HUES6 (cell line): Measurements from ENCODE around the gene CDH22.

Source experiments
- H3K27ac ChIP-seq: 2 replicates; pipeline ENCODE4 v1.7.0; 2013; ENCODE audit warnings: low read depth, mild to moderate bottlenecking, low read length, inconsistent platforms
- H3K27me3 ChIP-seq: 2 replicates; pipeline ENCODE4 v1.6.1; 2013; ENCODE audit warnings: low read length; ENCODE audit not compliant: control insufficient read depth, insufficient read depth
- H3K36me3 ChIP-seq: 2 replicates; pipeline ENCODE4 v1.6.1; 2013; ENCODE audit warnings: low read length; ENCODE audit not compliant: control insufficient read depth, insufficient read depth
- H3K4me1 ChIP-seq: 2 replicates; pipeline ENCODE4 v1.6.1; 2013; ENCODE audit warnings: low read length; ENCODE audit not compliant: control insufficient read depth, insufficient read depth
- H3K4me3 ChIP-seq: 2 replicates; pipeline ENCODE4 v1.5.1; 2013; ENCODE audit warnings: low read depth, low read length
- H3K9ac ChIP-seq: one replicate; pipeline ENCODE4 v1.6.1; 2013; ENCODE audit warnings: mild to moderate bottlenecking, low read length
- H3K9me3 ChIP-seq: 2 replicates; pipeline ENCODE4 v1.6.1; 2013; ENCODE audit warnings: low read depth, low read length; ENCODE audit not compliant: control insufficient read depth, insufficient read depth

Gene CDH22

GRCh38 chr20:46151936-46152335, 156.4 kb downstream of the CDH22 start:
- H3K4me3 ChIP-seq, result no peak overlapping the region
- no peaks in the 10 kb centered on the region for H3K4me1 ChIP-seq
- no peaks in the 10 kb centered on the region for H3K36me3 ChIP-seq
- no peak overlapping the region for H3K27ac ChIP-seq
- H3K27me3 ChIP-seq, result peaks cover 4% of the 10 kb centered on the region; the same call in 1 of the 2 replicates
- H3K9me3 ChIP-seq, result no peaks in the 10 kb centered on the region
- no peak overlapping the region for H3K9ac ChIP-seq

DNA sequence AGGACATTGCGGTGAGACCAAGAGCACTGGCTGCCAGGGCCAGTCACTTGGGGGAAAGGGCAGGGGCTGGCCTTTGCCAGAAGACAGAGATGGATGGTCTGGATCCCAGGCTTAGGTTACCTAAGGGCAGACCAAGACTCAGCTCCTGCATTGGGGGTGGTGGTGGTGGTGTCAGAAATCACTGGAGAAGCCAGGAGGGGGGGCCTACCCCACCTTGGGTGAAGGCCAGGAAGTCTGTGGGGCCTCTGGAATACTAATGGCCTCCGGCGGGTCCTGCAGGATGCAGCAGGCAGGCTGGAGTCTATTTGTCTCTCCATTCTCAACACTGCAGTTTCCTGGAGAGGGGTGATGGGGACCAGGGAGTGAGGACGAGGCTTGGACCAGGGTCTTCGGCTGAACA, 157.4 kb downstream of the CDH22 start:
- Histone ChIP-seq H3K4me1 (no peaks in the 10 kb centered on the region), H3K9me3 (no peaks in the 10 kb centered on the region), H3K27me3 (peaks cover 4% of the 10 kb centered on the region; the same call in 1 of the 2 replicates), H3K27ac (no peak overlapping the region), H3K36me3 (no peaks in the 10 kb centered on the region), H3K4me3 (no peak overlapping the region), H3K9ac (no peak overlapping the region)

DNA sequence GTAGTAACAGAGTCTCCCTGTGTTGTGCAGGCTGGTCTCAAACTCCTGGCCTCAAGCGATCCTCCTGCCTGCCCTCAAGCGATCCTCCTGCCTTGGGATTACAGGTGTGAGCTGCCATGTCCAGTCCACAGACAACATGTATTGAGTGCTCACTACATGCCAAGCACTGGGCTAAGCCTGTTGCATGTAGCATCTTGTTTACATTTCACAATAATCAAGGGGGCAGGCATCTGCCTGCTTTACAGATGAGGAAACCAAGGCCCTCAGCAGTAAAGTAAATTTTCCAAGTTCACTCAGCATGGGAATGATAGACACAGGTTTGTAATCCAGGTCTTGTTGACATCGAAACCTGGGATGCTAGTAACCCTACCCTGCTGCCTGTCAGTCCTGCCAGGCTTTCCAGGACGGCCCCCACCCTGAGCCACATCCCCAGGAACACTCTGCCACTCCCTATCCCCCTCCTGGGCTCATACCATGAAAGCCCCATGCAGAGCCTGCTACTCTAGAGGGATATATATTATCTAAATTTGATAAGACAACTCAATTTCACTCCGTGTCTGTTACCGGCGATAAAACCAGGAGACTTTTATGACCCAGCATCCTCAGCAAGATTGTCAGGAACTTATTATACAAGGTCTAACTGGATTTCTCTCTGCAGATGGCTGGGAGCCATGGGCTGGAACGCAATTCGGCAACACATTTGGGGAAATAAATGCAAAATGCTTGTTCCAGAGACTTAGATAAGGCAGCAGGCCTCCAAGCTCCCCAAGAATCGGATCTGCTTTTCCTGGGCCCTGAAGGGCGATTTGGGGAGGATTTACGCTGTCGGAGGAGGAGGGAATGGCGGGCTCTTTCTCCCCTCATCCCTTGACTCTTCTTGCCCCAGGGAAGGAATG, 159.7 kb downstream of the CDH22 start:
- Histone ChIP-seq H3K9me3 (no peaks in the 10 kb centered on the region), H3K27me3 (no peaks in the 10 kb centered on the region), H3K9ac (no peak overlapping the region), H3K4me1 (no peaks in the 10 kb centered on the region), H3K4me3 (no peak overlapping the region), H3K27ac (no peak overlapping the region), H3K36me3 (no peaks in the 10 kb centered on the region)

DNA sequence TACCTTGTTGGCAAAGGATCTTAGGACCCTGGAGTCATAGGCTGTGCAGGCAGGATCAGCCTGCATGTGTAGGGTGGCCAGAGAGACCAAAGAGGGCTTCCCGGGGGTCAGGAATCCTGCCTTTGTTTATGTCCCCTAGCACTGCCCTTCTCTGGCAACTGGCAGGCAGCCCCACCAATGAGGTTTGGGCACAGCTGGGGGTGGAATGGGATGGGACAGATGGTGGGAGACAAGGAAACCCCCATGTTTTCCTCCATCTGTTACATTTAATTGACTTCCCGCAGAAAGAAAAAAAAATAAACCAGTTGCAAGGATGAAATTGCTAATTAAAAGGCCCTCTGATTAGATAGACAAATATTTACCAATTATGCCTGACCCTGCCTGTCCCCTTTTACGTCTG, 162.6 kb downstream of the CDH22 start:
- no peak overlapping the region for H3K9ac ChIP-seq
- H3K27me3 ChIP-seq, result peaks cover 16% of the 10 kb centered on the region; the same call in 1 of the 2 replicates
- no peaks in the 10 kb centered on the region for H3K36me3 ChIP-seq
- no peaks in the 10 kb centered on the region for H3K4me1 ChIP-seq
- H3K27ac ChIP-seq, result no peak overlapping the region
- no peak overlapping the region for H3K4me3 ChIP-seq
- no peaks in the 10 kb centered on the region for H3K9me3 ChIP-seq

- H3K9me3 ChIP-seq, result no peaks in the 10 kb centered on the region
- peaks cover 16% of the 10 kb centered on the region; the same call in 1 of the 2 replicates for H3K27me3 ChIP-seq
- no peak overlapping the region for H3K4me3 ChIP-seq
- H3K4me1 ChIP-seq, result peaks cover 7% of the 10 kb centered on the region; the same call in 1 of the 2 replicates
- H3K36me3 ChIP-seq, result no peaks in the 10 kb centered on the region
- H3K27ac ChIP-seq, result no peak overlapping the region
- H3K9ac ChIP-seq, result no peak overlapping the region
These were observed 163.8 kb downstream of the CDH22 start for GRCh38 chr20:46144432-46145025.

GRCh38 chr20:46142124-46142523, 166.2 kb downstream of the CDH22 start:
- Histone ChIP-seq H3K27ac (no peak overlapping the region), H3K9ac (no peak overlapping the region), H3K4me1 (peaks cover 8% of the 10 kb centered on the region), H3K9me3 (no peaks in the 10 kb centered on the region), H3K27me3 (peaks cover 21% of the 10 kb centered on the region; the same call in 1 of the 2 replicates), H3K4me3 (no peak overlapping the region), H3K36me3 (no peaks in the 10 kb centered on the region)

DNA sequence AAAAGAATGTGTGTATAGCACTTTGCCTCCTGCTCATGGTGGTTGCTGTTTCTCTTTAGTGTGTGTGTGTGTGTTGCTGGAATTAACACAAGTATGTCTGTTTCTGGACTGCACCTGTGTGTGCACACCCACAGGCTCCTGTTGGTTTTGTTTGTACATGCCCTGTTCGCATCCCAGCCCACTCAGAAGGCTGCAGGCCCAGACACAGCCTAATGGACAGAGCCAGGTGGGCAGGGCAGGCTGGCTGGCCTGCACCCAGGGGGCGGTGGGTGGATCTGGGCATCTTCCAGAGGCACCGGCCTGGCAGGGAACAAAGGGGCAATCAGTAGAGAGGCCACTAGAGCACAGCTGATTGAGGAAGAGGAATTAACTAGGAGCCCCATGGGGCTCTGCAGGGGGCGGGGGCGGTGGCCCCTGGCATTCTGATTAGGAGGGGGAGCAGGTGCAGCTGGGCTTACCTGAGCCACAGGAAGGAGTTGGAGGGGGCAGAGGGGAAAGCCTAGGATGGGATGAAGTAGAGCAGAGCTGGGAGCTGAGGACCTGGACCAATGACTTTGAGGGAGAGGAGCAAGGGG, 168.3 kb downstream of the CDH22 start:
- no peaks in the 10 kb centered on the region for H3K36me3 ChIP-seq
- H3K9ac ChIP-seq, result no peak overlapping the region
- H3K4me3 ChIP-seq, result no peak overlapping the region
- H3K27ac ChIP-seq, result no peak overlapping the region
- no peaks in the 10 kb centered on the region for H3K9me3 ChIP-seq
- peaks cover 17% of the 10 kb centered on the region for H3K4me1 ChIP-seq
- peaks cover 21% of the 10 kb centered on the region; the same call in 1 of the 2 replicates for H3K27me3 ChIP-seq

- Histone ChIP-seq H3K4me1 (peaks cover 17% of the 10 kb centered on the region), H3K4me3 (no peak overlapping the region), H3K9ac (no peak overlapping the region), H3K9me3 (no peaks in the 10 kb centered on the region), H3K27ac (no peak overlapping the region), H3K36me3 (no peaks in the 10 kb centered on the region), H3K27me3 (peaks cover 21% of the 10 kb centered on the region; the same call in 1 of the 2 replicates)
These were observed 168.9 kb downstream of the CDH22 start for GRCh38 chr20:46139266-46139889.

DNA sequence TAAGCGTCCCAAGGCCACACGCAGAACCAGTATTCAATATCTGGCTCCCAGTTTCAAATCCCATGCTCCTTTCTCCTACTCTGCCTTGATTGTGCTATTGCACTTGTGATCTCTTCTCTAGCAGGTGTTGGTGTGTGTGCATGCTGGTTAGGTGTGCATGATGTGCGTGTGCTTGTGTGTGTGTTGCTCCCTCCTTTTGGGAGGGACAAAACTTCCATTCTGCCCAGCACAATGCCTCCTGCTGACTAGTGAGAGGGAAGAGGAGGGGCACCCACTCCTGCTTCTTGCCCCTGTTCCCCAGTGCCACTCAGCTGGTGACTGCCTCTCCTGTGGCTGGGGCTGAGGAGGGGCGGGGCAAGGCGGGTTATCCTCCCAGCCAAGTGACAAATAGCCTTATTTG, 170.5 kb downstream of the CDH22 start:
- peaks cover 25% of the 10 kb centered on the region; the same call in 1 of the 2 replicates for H3K27me3 ChIP-seq
- H3K27ac ChIP-seq, result no peak overlapping the region
- H3K4me3 ChIP-seq, result no peak overlapping the region
- H3K9ac ChIP-seq, result no peak overlapping the region
- no peaks in the 10 kb centered on the region for H3K36me3 ChIP-seq
- no peaks in the 10 kb centered on the region for H3K9me3 ChIP-seq
- H3K4me1 ChIP-seq, result peaks cover 17% of the 10 kb centered on the region

DNA sequence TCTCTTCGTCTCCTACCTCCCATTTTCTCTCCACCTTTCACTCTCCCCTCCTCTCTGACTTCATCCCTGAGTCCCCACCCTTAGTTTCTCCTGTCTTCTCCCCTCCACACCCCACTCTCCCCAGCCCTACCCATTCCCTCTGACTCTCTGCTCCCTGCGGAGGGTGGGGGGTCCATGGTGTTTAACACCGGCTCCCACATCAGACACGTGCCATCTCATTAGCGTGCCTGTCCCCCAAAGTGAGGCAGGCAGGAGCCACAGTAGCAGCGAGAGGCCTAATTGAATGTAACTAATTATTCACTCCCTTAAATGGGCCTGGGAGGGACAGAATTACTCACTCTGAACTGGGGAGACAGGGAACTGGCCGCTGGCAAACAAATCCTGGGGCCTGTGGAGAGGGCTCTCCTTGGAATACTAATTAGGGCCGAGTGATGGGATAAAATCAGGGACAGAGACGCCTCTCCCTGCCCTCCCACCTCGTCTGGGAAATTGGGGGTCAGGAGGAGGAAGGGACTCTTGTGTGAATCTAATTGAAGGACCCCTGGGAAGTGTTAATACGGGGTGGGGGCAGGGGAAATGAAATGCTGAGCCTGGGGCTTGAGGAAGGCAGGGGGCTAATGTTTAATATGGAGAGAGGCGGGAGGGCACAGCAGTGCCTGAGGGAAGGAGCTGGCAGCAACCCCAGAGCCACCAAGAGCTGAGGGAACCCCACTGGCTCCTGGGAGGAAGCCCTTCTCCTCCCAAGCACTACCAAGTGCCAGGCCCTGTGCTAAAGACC, 172.3 kb downstream of the CDH22 start:
- H3K9ac ChIP-seq, result no peak overlapping the region
- no peak overlapping the region for H3K4me3 ChIP-seq
- no peak overlapping the region for H3K27ac ChIP-seq
- H3K9me3 ChIP-seq, result no peaks in the 10 kb centered on the region
- peaks cover 29% of the 10 kb centered on the region for H3K27me3 ChIP-seq
- H3K4me1 ChIP-seq, result peaks cover 17% of the 10 kb centered on the region
- H3K36me3 ChIP-seq, result no peaks in the 10 kb centered on the region
